Common myeloid progenitor, CD34-positive (primary cell): ENCODE measurements around the gene SET.
"Not testable (repeated sequence)": the region's sequence is repeated elsewhere in the genome, so short reads cannot be mapped to it uniquely, and the experiment has no call there.

ENCODE experiments used
- CTCF ChIA-PET: fragments of 350-600 bp; sonication (Branson Sonifier 250); formaldehyde crosslinking; loops from one replicate; lab custom pipeline; 2021; ENCODE audit warnings: antibody characterized with exemption; lab: Charles Lee
- POLR2A ChIA-PET: fragments of 350-600 bp; sonication (Branson Sonifier 250); formaldehyde crosslinking; loops from one replicate; lab custom pipeline; 2021; ENCODE audit warnings: antibody characterized with exemption; lab: Charles Lee
- DNase-seq, 3 donors: peaks; one replicate each; pipeline versions ENCODE4 v3.0.0 to v3.0.0-alpha.2; 2013
- H3K27ac ChIP-seq, 2 experiments: 1 replicate in 1 of 2; 2 replicates in 1 of 2; pipeline ENCODE4 v1.7.0; 2013; ENCODE audit warnings: inconsistent platforms in 2 of 2, low read length in 2 of 2, mild to moderate bottlenecking in 2 of 2, low read depth in 1 of 2, moderate library complexity in 1 of 2; ENCODE audit not compliant: severe bottlenecking in 2 of 2, insufficient read depth in 1 of 2, poor library complexity in 1 of 2
- H3K27me3 ChIP-seq, 5 experiments: replicated peaks in 2 of 5; 1 replicate in 3 of 5; 2 replicates in 2 of 5; pipeline versions ENCODE4 v1.6.1 to v1.7.0; 2013; ENCODE audit warnings: low read length in 4 of 5, mild to moderate bottlenecking in 2 of 5, moderate library complexity in 2 of 5, inconsistent platforms in 1 of 5; ENCODE audit not compliant: insufficient read depth in 5 of 5, control insufficient read depth in 4 of 5
- H3K36me3 ChIP-seq, 4 experiments: 1 replicate in 2 of 4; 2 replicates in 2 of 4; pipeline versions ENCODE4 v1.6.1 to v1.7.0; 2013; ENCODE audit warnings: low read length in 3 of 4, control low read depth in 1 of 4, mild to moderate bottlenecking in 1 of 4; ENCODE audit not compliant: control insufficient read depth in 4 of 4, insufficient read depth in 4 of 4
- H3K4me1 ChIP-seq, 4 experiments: 1 replicate in 3 of 4; 2 replicates in 1 of 4; pipeline versions ENCODE4 v1.6.1 to v1.7.1; 2013; ENCODE audit warnings: low read length in 3 of 4, mild to moderate bottlenecking in 3 of 4, control low read depth in 1 of 4, inconsistent platforms in 1 of 4, moderate library complexity in 1 of 4; ENCODE audit not compliant: control insufficient read depth in 4 of 4, insufficient read depth in 4 of 4; ENCODE audit errors: control extremely low read depth in 1 of 4
- H3K4me3 ChIP-seq, 7 experiments: 1 replicate in 4 of 7; 2 replicates in 3 of 7; pipeline versions ENCODE4 v1.5.1 to v1.7.0; 2013; ENCODE audit warnings: mild to moderate bottlenecking in 7 of 7, low read length in 6 of 7, moderate library complexity in 6 of 7, inconsistent platforms in 2 of 7, low read depth in 2 of 7, control low read depth in 1 of 7; ENCODE audit not compliant: insufficient read depth in 4 of 7, control insufficient read depth in 1 of 7; ENCODE audit errors: extremely low read depth in 1 of 7
- H3K9me3 ChIP-seq, 5 experiments: 1 replicate in 4 of 5; 2 replicates in 1 of 5; pipeline versions ENCODE4 v1.6.1 to v1.7.1; 2013; ENCODE audit warnings: low read length in 4 of 5, mild to moderate bottlenecking in 2 of 5, inconsistent platforms in 1 of 5, low read depth in 1 of 5, moderate library complexity in 1 of 5; ENCODE audit not compliant: control insufficient read depth in 4 of 5, insufficient read depth in 2 of 5; ENCODE audit errors: control extremely low read depth in 1 of 5
- WGBS: methylation state at CpG from one replicate; pipeline ENCODE4 v1.1.5; 2013; ENCODE audit not compliant: insufficient coverage; 5-methylcytosine and 5-hydroxymethylcytosine counted together

The SET gene

DNA sequence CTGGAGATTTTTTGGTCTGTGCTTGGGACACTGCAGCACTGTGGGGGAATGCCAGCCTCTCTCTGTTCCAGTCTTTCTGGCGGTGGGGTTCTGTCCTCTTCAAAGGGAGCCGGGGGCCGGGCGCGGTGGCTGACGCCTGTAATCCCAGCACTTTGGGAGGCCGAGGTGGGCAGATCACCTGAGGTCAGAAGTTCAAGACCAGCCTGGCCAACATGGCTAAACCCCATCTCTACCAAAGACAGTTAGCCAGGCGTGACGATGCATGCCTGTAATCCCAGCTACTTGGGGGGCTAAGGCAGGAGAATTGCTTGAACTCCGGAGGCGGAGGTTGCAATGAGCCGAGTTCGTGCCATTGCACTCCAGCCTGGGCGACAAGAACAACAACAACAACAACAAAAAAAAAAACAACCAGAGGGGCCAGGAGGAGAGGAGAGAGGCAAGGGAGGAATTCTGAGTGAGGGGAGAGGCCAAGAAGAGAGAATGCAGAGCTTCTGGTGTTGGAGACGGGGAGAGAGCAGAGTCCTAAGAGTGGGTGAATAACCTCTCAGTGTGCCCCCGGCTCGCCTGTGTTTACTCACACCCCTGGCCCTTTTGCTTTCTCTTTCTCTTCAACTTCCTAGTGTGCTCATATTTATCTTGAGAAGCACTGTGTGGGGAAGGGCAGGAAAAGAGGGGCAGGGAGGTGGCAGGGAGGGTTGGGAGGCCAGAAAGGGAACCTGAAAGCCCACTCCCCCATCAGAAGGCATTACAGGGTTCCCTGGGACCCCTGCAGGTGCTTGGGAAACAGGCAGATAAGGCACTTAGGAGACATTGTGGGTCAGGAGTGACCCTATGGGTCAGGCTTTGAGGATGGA is 3.2 kb upstream of the SET start:
- H3K4me1 ChIP-seq, result peaks cover 18 to 57% (median 54%) of the 10 kb centered on the region in 4 experiments
- peak; percentile 60 to 82 (median 73) for DNase-seq
- CTCF ChIA-PET, result interaction anchor here (1.0 to 1.1 kb wide), 2 partner anchors 15 to 23 kb away, joined by 3 to 7 read pairs; no protein-coding TSS in a partner anchor

DNA sequence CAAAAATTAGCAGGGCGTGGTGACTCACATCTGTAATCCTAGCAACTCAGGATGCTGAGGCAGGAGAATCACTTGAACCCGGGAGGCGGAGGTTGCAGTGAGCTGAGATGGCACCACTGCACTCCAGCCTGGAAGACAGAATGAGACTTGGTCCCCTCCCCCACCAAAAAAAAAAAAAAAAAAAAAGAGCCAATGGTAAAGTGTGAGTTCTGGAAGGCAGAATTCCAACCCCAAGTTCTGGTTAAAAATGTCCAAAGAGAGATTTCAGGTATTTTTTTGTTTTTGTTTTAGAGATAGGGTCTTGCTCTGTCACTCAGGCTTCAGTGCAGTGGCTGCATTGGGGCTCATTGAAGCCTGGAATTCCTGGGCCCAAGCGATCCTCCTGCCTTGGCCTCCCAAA is 1.6 kb upstream of the SET start:
- H3K27ac ChIP-seq, result no peak overlapping the region
- no peak for DNase-seq
- peaks cover 0 to 15% (median 7%) of the 10 kb centered on the region in 4 experiments for H3K36me3 ChIP-seq
- WGBS, result 100% methylated on average over 1 of the region's 4 CpGs
- peaks cover 25 to 68% (median 62%) of the 10 kb centered on the region in 4 experiments for H3K4me1 ChIP-seq
- no peaks in the 10 kb centered on the region for H3K27me3 ChIP-seq
- ChIA-PET CTCF (interaction anchor here (1.4 kb wide), 1 partner anchor 10 kb away, joined by 3 read pairs; no protein-coding TSS in a partner anchor), POLR2A (interaction anchor here (1.2 kb wide), 1 partner anchor 10 kb away, joined by 3 read pairs; no protein-coding TSS in a partner anchor)
- H3K4me3 ChIP-seq, result no peak overlapping the region
- no peaks in the 10 kb centered on the region for H3K9me3 ChIP-seq

More for the DNA sequence above, 3.2 kb upstream of the SET start:
- POLR2A ChIA-PET, result interaction anchor here (1.2 kb wide), 1 partner anchor 11 kb away, joined by 3 read pairs; no protein-coding TSS in a partner anchor
- no peaks in the 10 kb centered on the region for H3K27me3 ChIP-seq
- H3K27ac ChIP-seq, result peak overlapping the region; percentile 64 to 90
- H3K36me3 ChIP-seq, result no peaks in the 10 kb centered on the region
- H3K4me3 ChIP-seq, result peak overlapping the region; percentile 33 to 94 (median 89)
- no peaks in the 10 kb centered on the region for H3K9me3 ChIP-seq
- WGBS, result 64% methylated on average over 9 of the region's 17 CpGs

DNA sequence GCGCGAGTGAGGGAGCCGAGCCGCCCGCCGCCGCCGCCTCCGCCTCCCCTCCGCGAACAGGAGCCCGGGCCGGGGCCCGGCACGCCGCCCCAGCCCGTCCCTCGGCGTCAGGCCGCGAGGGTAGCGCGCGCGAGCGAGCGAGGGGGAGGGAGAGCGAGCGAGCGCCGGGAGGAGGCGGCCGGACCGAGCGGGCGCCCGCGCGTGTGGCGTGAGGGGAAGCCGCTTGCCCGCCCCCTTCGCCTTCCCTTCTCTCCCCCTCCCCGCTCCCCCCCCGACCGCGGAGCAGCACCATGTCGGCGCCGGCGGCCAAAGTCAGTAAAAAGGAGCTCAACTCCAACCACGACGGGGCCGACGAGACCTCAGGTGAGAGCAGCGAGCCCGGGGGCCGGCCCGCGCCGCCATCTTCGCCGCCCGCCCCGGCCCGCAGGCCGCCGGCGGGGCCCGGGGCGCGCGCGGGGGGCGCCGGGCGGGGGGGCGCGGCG is 312 bp downstream of the SET start:
- Histone ChIP-seq H3K27ac (peak overlapping the region; percentile 33 to 79), H3K27me3 (no peaks in the 10 kb centered on the region), H3K36me3 (peaks cover 8 to 31% (median 20%) of the 10 kb centered on the region in 4 experiments), H3K4me1 (peaks cover 21 to 58% (median 54%) of the 10 kb centered on the region in 4 experiments), H3K4me3 (peak overlapping the region; percentile 57 to 90 (median 69)), H3K9me3 (no peaks in the 10 kb centered on the region)
- ChIA-PET CTCF (interaction anchor here (1.0 kb wide), 1 partner anchor 17 kb away, joined by 3 read pairs; no protein-coding TSS in a partner anchor), POLR2A (no interaction called here)
- peak; percentile 50 to 77 (median 64) for DNase-seq
- WGBS, result 0% methylated on average over 35 of the region's 80 CpGs

DNA sequence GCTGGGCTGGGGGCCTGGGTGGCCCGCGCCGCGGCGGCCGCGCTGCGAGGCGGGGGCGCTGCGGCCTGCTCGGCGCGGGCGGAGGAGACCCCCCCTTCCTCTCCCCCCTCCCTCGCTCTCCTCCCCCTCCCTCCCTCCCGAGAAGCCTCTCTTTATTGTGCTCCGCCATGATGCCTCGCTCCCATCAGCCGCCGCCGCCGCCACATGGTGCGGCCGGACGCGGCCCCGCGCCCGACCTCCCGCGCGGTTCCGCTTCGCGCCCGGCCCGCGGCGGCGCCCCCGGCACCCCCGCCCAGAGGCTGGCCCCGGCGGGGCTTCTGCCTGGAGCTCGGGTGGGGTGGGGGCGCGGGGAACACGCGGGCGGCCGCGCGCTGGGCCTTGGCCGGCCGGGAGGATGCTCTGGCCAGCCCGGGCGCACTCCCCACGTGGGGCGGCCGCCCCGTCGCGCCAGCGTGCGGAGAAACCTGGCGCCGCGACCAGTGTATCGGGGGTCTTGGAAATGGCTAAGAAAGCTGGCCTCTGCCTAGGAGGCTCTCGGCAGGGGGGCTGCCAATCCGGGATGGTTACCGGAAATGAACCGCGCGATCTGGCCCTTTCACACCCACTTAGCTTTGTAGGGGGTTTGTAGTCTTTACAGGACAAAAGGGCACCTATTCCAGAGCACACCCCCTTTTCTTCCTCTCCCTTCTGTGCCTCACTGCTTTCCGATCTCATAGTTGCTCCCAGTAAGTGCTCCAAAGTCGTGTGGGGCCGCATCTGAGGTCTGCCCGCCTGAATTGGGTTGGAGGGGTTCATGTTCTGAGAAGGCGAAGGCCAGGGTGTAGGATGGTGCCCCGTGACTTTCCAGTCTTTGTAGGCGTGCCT is 1.0 kb downstream of the SET start:
- CTCF ChIA-PET, result interaction anchor here (0.8 to 1.2 kb wide), 3 partner anchors 12 to 20 kb away, joined by 3 to 4 read pairs (median 3); partner anchors contain the start of gene PKN3
- Histone ChIP-seq H3K27ac (peak overlapping the region; percentile 59 to 88), H3K27me3 (no peaks in the 10 kb centered on the region), H3K9me3 (no peaks in the 10 kb centered on the region), H3K4me1 (peaks cover 16 to 51% (median 47%) of the 10 kb centered on the region in 4 experiments), H3K4me3 (peak overlapping the region; percentile 65 to 100 (median 85)), H3K36me3 (peaks cover 8 to 33% (median 23%) of the 10 kb centered on the region in 4 experiments)
- peak; percentile 61 to 79 (median 75) for DNase-seq
- POLR2A ChIA-PET, result no interaction called here
- WGBS, result 0% methylated on average over 45 of the region's 83 CpGs

DNA sequence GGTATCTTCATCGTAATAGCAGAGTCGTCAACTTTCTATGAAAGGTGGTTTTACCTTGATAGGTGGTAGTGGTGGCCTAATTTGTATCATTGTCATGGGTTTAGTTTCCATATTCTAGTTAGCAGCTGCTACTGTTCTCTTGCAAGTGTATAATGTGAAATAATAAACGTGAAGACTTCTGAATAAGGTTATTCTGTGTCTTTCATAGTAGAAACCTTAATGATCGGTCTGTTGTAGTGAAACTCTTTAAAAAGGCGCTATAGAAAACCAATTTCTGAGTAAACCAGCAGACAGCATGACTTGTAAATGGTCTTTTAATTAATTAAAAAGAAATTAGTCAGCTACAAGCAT is 1.6 kb downstream of the SET start:
- Histone ChIP-seq H3K27ac (peak overlapping the region; percentile 59 to 88), H3K4me3 (peak overlapping the region; percentile 65 to 100 (median 85)), H3K36me3 (peaks cover 10 to 35% (median 24%) of the 10 kb centered on the region in 4 experiments), H3K4me1 (peaks cover 14 to 45% (median 41%) of the 10 kb centered on the region in 4 experiments), H3K9me3 (no peaks in the 10 kb centered on the region), H3K27me3 (no peaks in the 10 kb centered on the region)
- DNase-seq, result no peak
- CTCF ChIA-PET, result interaction anchor here (0.8 to 2.2 kb wide), 4 partner anchors 10 to 80 kb away, joined by 3 to 10 read pairs (median 4); partner anchors contain the start of gene PKN3
- POLR2A ChIA-PET, result no interaction called here
- 33% methylated on average over 3 of the region's 5 CpGs for WGBS

DNA sequence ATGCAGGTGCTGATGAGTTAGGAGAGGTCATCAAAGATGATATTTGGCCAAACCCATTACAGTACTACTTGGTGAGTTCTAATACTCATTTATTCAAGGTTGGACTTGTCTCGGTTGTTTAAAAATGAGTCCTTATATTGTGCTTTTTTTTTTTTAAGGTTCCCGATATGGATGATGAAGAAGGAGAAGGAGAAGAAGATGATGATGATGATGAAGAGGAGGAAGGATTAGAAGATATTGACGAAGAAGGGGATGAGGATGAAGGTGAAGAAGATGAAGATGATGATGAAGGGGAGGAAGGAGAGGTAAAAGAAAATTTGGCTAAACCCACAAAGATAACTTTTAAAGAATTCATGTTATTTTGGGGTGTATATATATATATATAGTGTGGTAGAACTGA is 4.7 kb downstream of the SET start:
- 100% methylated on average over 3 of the region's 3 CpGs for WGBS
- POLR2A ChIA-PET, H3K27ac ChIP-seq, H3K9me3 ChIP-seq, DNase-seq, H3K4me3 ChIP-seq, H3K27me3 ChIP-seq: not testable (repeated sequence)
- CTCF ChIA-PET, result interaction anchor here (1.5 to 2.5 kb wide), 2 partner anchors 8 to 31 kb away, joined by 3 to 14 read pairs; partner anchors contain the start of genes PKN3 and ZDHHC12
- Histone ChIP-seq H3K36me3 (peaks cover 14 to 48% (median 30%) of the 10 kb centered on the region in 4 experiments), H3K4me1 (peaks cover 10 to 17% (median 14%) of the 10 kb centered on the region in 4 experiments)
